Endodermal cell (in vitro differentiated cells): ENCODE results near the gene UCK1. TPM values are rescaled to one million over a fixed set of nuclear protein-coding genes. Genes with fewer than 3 reads are reported as not detected.
"Not testable (repeated sequence)": the region's sequence is repeated elsewhere in the genome, so short reads cannot be mapped to it uniquely, and the experiment has no call there.

ENCODE experiments used
- DNase-seq: peaks from one replicate; pipeline ENCODE4 v3.0.0-alpha.2; 2017
- H3K27ac ChIP-seq: 2 replicates; pipeline ENCODE4 v1.5.1; 2013; ENCODE audit warnings: mild to moderate bottlenecking, low read depth, low read length, moderate library complexity
- H3K27me3 ChIP-seq: 2 replicates; pipeline ENCODE4 v1.6.1; 2013; ENCODE audit warnings: mild to moderate bottlenecking, low read length, moderate library complexity; ENCODE audit not compliant: insufficient read depth, control insufficient read depth, poor library complexity, severe bottlenecking
- H3K36me3 ChIP-seq: 2 replicates; pipeline ENCODE4 v1.7.0; 2013; ENCODE audit warnings: mild to moderate bottlenecking, low read length, moderate library complexity; ENCODE audit not compliant: control insufficient read depth, insufficient read depth
- H3K4me1 ChIP-seq: one replicate; pipeline ENCODE4 v1.7.0; 2013; ENCODE audit warnings: low read length; ENCODE audit not compliant: control insufficient read depth, insufficient read depth
- H3K4me3 ChIP-seq: 2 replicates; pipeline ENCODE4 v1.5.1; 2013; ENCODE audit warnings: mild to moderate bottlenecking, low read length, moderate library complexity
- H3K9ac ChIP-seq: 2 replicates; pipeline ENCODE4 v1.6.1; 2013; ENCODE audit warnings: mild to moderate bottlenecking, low read length, moderate library complexity; ENCODE audit not compliant: poor library complexity, severe bottlenecking; ENCODE audit errors: extremely low read depth
- H3K9me3 ChIP-seq: 2 replicates; pipeline ENCODE4 v1.6.1; 2013; ENCODE audit warnings: mild to moderate bottlenecking, low read length, moderate library complexity; ENCODE audit not compliant: control insufficient read depth
- H3K27ac Mint-ChIP-seq: 2 replicates; pipeline ENCODE4 v1.8.0; 2020; ENCODE audit warnings: mixed read lengths
- H3K27me3 Mint-ChIP-seq: 2 replicates; pipeline ENCODE4 v1.8.0; 2021; ENCODE audit warnings: mild to moderate bottlenecking, mixed read lengths; ENCODE audit not compliant: insufficient read depth
- H3K36me3 Mint-ChIP-seq: 2 replicates; pipeline ENCODE4 v1.8.0; 2020; ENCODE audit warnings: low read depth, mixed read lengths
- H3K4me1 Mint-ChIP-seq: 2 replicates; pipeline ENCODE4 v1.8.0; 2020; ENCODE audit warnings: mixed read lengths
- H3K4me3 Mint-ChIP-seq: 2 replicates; pipeline ENCODE4 v1.8.0; 2020; ENCODE audit warnings: mild to moderate bottlenecking, moderate library complexity, mixed read lengths
- H3K9me3 Mint-ChIP-seq: 2 replicates; pipeline ENCODE4 v1.8.0; 2020; ENCODE audit warnings: mild to moderate bottlenecking, mixed read lengths
- CTCF ChIP-seq: fragments of 200-600 bp; sonication (generic); conservative IDR thresholded peaks from 2 replicates; pipeline ENCODE4 v1.5.0; 2021; ENCODE audit warnings: antibody characterized with exemption, mild to moderate bottlenecking
- WGBS, 2 experiments: methylation state at CpG; one replicate each; pipeline versions ENCODE4 v1.1.5 to v1.1.7; 2013; ENCODE audit warnings: missing lambda C conversion rate in 2 of 2, mixed read lengths in 1 of 2; ENCODE audit not compliant: insufficient coverage in 1 of 2, insufficient read length in 1 of 2; 5-methylcytosine and 5-hydroxymethylcytosine counted together
- total RNA-seq, 2 donors: library from RNA; stranded (reverse); fragmentation: NEBNext Ultra II Directional in 1 of 2; extraction: Animal tissue kit (Norgen Biotek cat#: 25700) in 1 of 2; gene quantifications; 2 replicates in 1 of 2; 3 replicates in 1 of 2; pipeline ENCODE4 v1.2.1, GENCODE V29; 2021

UCK1 gene
- total RNA-seq, 2 donors from 2014 or later = 37.9 to 42.9 TPM

- Mint-ChIP-seq H3K4me3 (peak overlapping the region; percentile 46), H3K27ac (no peak overlapping the region), H3K27me3 (peaks cover 38% of the 10 kb centered on the region), H3K36me3 (peaks cover 81% of the 10 kb centered on the region), H3K4me1 (peaks cover 16% of the 10 kb centered on the region), H3K9me3 (peaks cover 30% of the 10 kb centered on the region)
- no peak for TF ChIP-seq CTCF
- Histone ChIP-seq H3K4me1 (no peaks in the 10 kb centered on the region), H3K27ac (no peak overlapping the region), H3K27me3 (peaks cover 21% of the 10 kb centered on the region), H3K36me3 (no peaks in the 10 kb centered on the region), H3K9ac (no peak overlapping the region), H3K9me3 (peaks cover 11% of the 10 kb centered on the region), H3K4me3 (no peak overlapping the region)
- peak; percentile 67 for DNase-seq
- WGBS, 2 experiments = 33 to 60% methylated on average over 14 to 51 of the region's 54 CpGs
Observed at GRCh38 chr9:131554843-131555351, 23.8 kb upstream of the UCK1 start.

GRCh38 chr9:131554087-131554842, 23.2 kb upstream of the UCK1 start:
- no peak for TF ChIP-seq CTCF
- peaks cover 22% of the 10 kb centered on the region for H3K4me1 Mint-ChIP-seq
- DNase-seq = peak; percentile 83
- no peaks in the 10 kb centered on the region for H3K36me3 ChIP-seq
- peaks cover 32% of the 10 kb centered on the region for H3K9me3 Mint-ChIP-seq
- H3K4me3 Mint-ChIP-seq = peak overlapping the region; percentile 46
- peaks cover 21% of the 10 kb centered on the region for H3K27me3 ChIP-seq
- H3K4me1 ChIP-seq = no peaks in the 10 kb centered on the region
- H3K27ac ChIP-seq = no peak overlapping the region
- no peak overlapping the region for H3K27ac Mint-ChIP-seq
- no peak overlapping the region for H3K4me3 ChIP-seq
- 37 to 66% methylated on average over 13 to 60 of the region's 60 CpGs for WGBS, 2 experiments
- peaks cover 81% of the 10 kb centered on the region for H3K36me3 Mint-ChIP-seq
- peaks cover 38% of the 10 kb centered on the region for H3K27me3 Mint-ChIP-seq
- peaks cover 6% of the 10 kb centered on the region for H3K9me3 ChIP-seq
- H3K9ac ChIP-seq = no peak overlapping the region

DNA sequence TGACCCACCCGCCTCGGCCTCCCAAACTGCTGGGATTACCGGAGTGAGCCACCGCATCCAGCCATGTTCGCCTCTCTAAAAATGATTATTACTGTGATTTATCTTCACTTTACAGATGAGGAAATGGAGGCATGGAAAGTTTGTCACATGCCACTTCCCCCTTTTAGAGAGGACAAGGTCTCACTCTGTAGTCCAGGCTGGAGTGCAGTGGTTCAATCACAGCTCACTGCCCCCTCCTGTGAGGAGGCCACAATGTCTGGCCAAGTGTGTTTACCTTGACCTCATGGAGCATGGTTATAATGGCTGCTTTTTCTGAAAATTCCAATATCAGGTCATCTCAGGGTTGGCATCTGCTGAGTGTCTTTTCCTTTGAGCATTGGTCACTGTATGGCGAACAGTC, 21.0 kb upstream of the UCK1 start:
- no peak overlapping the region for H3K27ac Mint-ChIP-seq

DNA sequence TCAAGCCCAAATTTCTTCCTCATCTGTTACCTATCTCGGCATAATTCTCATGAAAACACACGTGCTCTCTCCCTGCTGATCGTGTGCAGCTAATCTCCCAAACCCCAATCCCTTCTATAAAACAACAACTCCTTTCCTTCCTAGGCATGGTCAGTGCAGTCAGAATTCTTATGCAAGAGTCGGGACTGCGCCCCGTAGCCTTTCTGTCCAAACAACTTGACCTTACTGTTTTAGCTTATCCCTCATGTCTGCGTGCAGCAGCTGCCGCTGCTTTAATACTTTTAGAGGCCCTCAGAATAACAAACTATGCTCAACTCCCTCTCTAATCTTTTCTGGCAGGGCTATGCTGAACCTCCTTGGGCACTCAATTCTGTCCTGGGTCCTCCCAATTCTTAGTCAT, 19.4 kb upstream of the UCK1 start:
- H3K4me3 ChIP-seq, H3K9ac ChIP-seq, H3K4me1 ChIP-seq, H3K36me3 ChIP-seq, H3K27ac Mint-ChIP-seq, H3K27ac ChIP-seq, DNase-seq: not testable (repeated sequence)
- 90 to 96% methylated on average over 8 of the region's 8 CpGs for WGBS, 2 experiments
- H3K4me1 Mint-ChIP-seq = peaks cover 38% of the 10 kb centered on the region
- H3K27me3 Mint-ChIP-seq = peaks cover 35% of the 10 kb centered on the region
- peaks cover 58% of the 10 kb centered on the region for H3K9me3 Mint-ChIP-seq
- Histone ChIP-seq H3K27me3 (peaks cover 17% of the 10 kb centered on the region), H3K9me3 (peaks cover 16% of the 10 kb centered on the region)
- peaks cover 73% of the 10 kb centered on the region for H3K36me3 Mint-ChIP-seq
- H3K4me3 Mint-ChIP-seq = peak overlapping the region; percentile 2

More for the DNA sequence above, 21.0 kb upstream of the UCK1 start:
- Mint-ChIP-seq H3K4me3 (no peak overlapping the region), H3K9me3 (peaks cover 54% of the 10 kb centered on the region), H3K36me3 (peaks cover 84% of the 10 kb centered on the region), H3K4me1 (peaks cover 43% of the 10 kb centered on the region), H3K27me3 (peaks cover 45% of the 10 kb centered on the region)
- Histone ChIP-seq H3K4me3 (no peak overlapping the region), H3K9ac (no peak overlapping the region), H3K27ac (no peak overlapping the region), H3K9me3 (peaks cover 16% of the 10 kb centered on the region), H3K36me3 (no peaks in the 10 kb centered on the region), H3K27me3 (peaks cover 21% of the 10 kb centered on the region), H3K4me1 (no peaks in the 10 kb centered on the region)
- WGBS, 2 experiments = 73 to 95% methylated on average over 3 to 6 of the region's 6 CpGs
- no peak for DNase-seq
- TF ChIP-seq CTCF = no peak

- H3K9me3 ChIP-seq = peaks cover 21% of the 10 kb centered on the region
- Mint-ChIP-seq H3K27me3 (peaks cover 32% of the 10 kb centered on the region), H3K36me3 (peaks cover 70% of the 10 kb centered on the region), H3K27ac (peak overlapping the region; percentile 50), H3K4me3 (peak overlapping the region; percentile 19), H3K4me1 (peaks cover 38% of the 10 kb centered on the region), H3K9me3 (peaks cover 69% of the 10 kb centered on the region)
- WGBS, 2 experiments = 91 to 100% methylated on average over 7 to 10 of the region's 10 CpGs
- H3K4me3 ChIP-seq, H3K27ac ChIP-seq, H3K4me1 ChIP-seq, H3K27me3 ChIP-seq, DNase-seq, H3K36me3 ChIP-seq, H3K9ac ChIP-seq: not testable (repeated sequence)
Observed at GRCh38 chr9:131549186-131549585, 18.1 kb upstream of the UCK1 start.
